ENCODE measurements around the gene PLA2G4E. TPM values are rescaled to one million over a fixed set of nuclear protein-coding genes. Genes with fewer than 3 reads are reported as not detected.
A peak's percentile ranks its signal among the peaks of the same experiment; 100 is the strongest.

The PLA2G4E gene
- total and polyA plus RNA-seq, 9 of the 15 experiments (the other 6 are each of a cell fraction or from before 2014, with no cell fraction given), result 0.03 TPM; not detected in 8

DNA sequence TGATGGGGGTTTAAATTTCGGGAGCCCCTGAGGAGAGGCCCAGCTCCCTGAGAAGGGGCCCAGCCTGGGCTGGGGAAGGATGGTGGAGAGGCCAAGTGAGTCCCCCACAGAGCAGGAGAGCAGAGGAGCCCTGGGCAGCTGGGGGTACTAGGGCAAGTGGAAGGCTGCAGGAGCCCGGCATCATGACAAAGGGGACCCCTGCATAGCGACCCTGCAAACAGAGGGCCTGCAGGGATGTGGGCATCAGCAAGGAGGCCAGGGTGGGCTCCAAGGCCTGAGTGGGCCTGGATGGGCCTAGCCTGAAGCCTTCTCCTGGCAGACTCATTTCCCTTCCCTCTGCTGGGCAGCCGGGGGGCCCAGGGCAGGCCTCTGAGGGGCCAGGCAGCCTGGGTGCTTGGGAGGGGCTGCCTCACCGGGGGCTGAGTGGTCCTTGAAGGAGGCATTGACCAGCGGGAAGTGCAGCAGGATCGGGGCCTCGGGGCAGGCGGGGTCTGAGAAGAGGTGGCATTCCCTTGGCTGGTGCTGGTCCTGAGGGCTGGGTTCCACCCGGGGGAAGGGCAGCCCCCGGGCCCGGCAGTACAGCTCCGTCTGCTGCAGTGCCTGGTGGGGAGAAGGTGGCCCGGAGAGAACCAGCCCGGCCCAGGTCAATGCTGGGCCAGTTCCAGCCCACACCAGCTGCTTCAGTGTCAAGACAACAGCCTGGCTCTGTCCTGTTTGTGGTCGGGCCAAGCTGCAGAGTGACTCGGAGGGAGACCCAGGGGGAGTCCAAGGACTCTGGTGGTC, 48.8 kb upstream of the PLA2G4E start (continued):
- TF ChIP-seq CBX3 (IDR thresholded peaks at IDR 0.05; ENCODE audit: borderline replicate concordance in 1 of 2, low read length in 2 of 2) (no peak), FOXJ2 (tag; IDR thresholded peaks at IDR 0.05) (no peak), ZNF184 (CRISPR knock-in tag; IDR thresholded peaks at IDR 0.05) (no peak)
- TF ChIP-seq, protein P1, sequence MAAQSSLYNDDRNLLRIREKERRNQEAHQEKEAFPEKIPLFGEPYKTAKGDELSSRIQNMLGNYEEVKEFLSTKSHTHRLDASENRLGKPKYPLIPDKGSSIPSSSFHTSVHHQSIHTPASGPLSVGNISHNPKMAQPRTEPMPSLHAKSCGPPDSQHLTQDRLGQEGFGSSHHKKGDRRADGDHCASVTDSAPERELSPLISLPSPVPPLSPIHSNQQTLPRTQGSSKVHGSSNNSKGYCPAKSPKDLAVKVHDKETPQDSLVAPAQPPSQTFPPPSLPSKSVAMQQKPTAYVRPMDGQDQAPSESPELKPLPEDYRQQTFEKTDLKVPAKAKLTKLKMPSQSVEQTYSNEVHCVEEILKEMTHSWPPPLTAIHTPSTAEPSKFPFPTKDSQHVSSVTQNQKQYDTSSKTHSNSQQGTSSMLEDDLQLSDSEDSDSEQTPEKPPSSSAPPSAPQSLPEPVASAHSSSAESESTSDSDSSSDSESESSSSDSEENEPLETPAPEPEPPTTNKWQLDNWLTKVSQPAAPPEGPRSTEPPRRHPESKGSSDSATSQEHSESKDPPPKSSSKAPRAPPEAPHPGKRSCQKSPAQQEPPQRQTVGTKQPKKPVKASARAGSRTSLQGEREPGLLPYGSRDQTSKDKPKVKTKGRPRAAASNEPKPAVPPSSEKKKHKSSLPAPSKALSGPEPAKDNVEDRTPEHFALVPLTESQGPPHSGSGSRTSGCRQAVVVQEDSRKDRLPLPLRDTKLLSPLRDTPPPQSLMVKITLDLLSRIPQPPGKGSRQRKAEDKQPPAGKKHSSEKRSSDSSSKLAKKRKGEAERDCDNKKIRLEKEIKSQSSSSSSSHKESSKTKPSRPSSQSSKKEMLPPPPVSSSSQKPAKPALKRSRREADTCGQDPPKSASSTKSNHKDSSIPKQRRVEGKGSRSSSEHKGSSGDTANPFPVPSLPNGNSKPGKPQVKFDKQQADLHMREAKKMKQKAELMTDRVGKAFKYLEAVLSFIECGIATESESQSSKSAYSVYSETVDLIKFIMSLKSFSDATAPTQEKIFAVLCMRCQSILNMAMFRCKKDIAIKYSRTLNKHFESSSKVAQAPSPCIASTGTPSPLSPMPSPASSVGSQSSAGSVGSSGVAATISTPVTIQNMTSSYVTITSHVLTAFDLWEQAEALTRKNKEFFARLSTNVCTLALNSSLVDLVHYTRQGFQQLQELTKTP (IDR thresholded peaks at IDR 0.05; ENCODE audit: low read depth in 1 of 2, partially characterized antibody in 2 of 2), result no peak

DNA sequence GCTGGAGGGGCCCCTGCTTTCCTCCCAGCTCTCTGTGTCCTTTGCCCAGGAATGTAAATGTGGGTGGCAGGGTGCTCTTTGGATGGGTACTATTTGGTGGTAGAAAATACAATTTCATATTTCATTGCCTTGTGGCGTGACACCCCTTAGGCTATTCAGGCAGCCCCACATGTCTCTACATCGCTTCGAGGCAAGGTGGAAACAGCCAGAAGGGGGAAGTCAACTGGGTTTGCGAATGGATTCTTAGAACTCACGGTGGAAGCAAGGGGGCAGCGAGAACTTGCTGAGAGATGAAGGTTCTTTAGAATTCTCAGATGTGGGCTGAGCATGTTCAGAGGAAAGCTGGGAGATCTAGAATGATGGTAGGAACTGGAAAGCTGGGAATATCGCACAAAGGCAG, 48.2 kb upstream of the PLA2G4E start:
- BruUV-seq (replicated peaks), result no TSS peak
- FAIRE-seq, result no peak
- ATAC-seq, result no peak
- ChIA-PET POLR2A (interaction anchor here (0.8 kb wide), 1 partner anchor 10 kb away, joined by 4 read pairs; no protein-coding TSS in a partner anchor), CTCF (ENCODE audit: low intra/inter-chr PET ratio) (interaction anchor here (0.6 to 0.8 kb wide), 4 partner anchors 15 to 400 kb away, joined by 3 to 5 read pairs (median 4); no protein-coding TSS in a partner anchor)
- intact Hi-C loops (cut with micrococcal nuclease) (loop anchor here (10.0 kb wide), 1 partner anchor 316 kb away; no protein-coding TSS in a partner anchor), in situ Hi-C loops (cut with MboI) (loop anchor here (5.0 kb wide), 1 partner anchor 68 kb away; no protein-coding TSS in a partner anchor)
- Histone ChIP-seq H3K27ac (ENCODE audit: extremely low read depth, low read depth, low read length) (no peak overlapping the region), H3K27me3 (ENCODE audit: control insufficient read depth in 2 of 2, insufficient read depth in 2 of 2, low read length in 2 of 2) (peaks cover 18 to 84% of the 10 kb centered on the region in 2 experiments), H3K36me3 (ENCODE audit: control insufficient read depth, insufficient read depth, low read length) (no peaks in the 10 kb centered on the region), H3K4me1 (replicated peaks in 1 of 2; ENCODE audit: control insufficient read depth in 2 of 2, insufficient read depth in 2 of 2, low read length in 2 of 2) (peaks cover 0 to 8% of the 10 kb centered on the region in 2 experiments; a peak in 2 of 5 replicates), H3K79me2 (ENCODE audit: control insufficient read depth, insufficient read depth, low read length) (no peaks in the 10 kb centered on the region), H3K9me1 (ENCODE audit: control insufficient read depth, insufficient read depth, low read length) (peaks cover 4% of the 10 kb centered on the region), H4K20me1 (replicated peaks; ENCODE audit: control insufficient read depth, insufficient read depth, low read length) (peaks cover 4% of the 10 kb centered on the region; the same call in 1 of the 2 replicates), H3K9ac (ENCODE audit: insufficient read depth in 1 of 2, low read depth in 2 of 2, low read length in 2 of 2) (no peak overlapping the region), H3K4me2 (ENCODE audit: insufficient read depth, low read length) (no peak overlapping the region), H3K9me3 (replicated peaks; ENCODE audit: control insufficient read depth, insufficient read depth, low read depth, low read length) (peaks cover 4% of the 10 kb centered on the region; the same call in 1 of the 2 replicates), H3K4me3 (no peak overlapping the region), H2AFZ (ENCODE audit: low read depth, low read length) (no peak overlapping the region)
- no peak for DNase-seq (ENCODE audit: extremely low read depth in 1 of 4, low spot score in 3 of 4)
- 3% methylated on average over 7 of the region's 7 CpGs for WGBS (ENCODE audit: insufficient coverage, low coverage, missing lambda C conversion rate)
- TF ChIP-seq, protein P2, sequence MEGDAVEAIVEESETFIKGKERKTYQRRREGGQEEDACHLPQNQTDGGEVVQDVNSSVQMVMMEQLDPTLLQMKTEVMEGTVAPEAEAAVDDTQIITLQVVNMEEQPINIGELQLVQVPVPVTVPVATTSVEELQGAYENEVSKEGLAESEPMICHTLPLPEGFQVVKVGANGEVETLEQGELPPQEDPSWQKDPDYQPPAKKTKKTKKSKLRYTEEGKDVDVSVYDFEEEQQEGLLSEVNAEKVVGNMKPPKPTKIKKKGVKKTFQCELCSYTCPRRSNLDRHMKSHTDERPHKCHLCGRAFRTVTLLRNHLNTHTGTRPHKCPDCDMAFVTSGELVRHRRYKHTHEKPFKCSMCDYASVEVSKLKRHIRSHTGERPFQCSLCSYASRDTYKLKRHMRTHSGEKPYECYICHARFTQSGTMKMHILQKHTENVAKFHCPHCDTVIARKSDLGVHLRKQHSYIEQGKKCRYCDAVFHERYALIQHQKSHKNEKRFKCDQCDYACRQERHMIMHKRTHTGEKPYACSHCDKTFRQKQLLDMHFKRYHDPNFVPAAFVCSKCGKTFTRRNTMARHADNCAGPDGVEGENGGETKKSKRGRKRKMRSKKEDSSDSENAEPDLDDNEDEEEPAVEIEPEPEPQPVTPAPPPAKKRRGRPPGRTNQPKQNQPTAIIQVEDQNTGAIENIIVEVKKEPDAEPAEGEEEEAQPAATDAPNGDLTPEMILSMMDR (IDR thresholded peaks at IDR 0.05 in 2 of 3, conservative IDR thresholded peaks at IDR 0.05 in 1 of 3; ENCODE audit: insufficient read depth in 2 of 3, low read depth in 1 of 3, low read length in 3 of 3), result 0 out of 6 replicates have a peak, but pooled peaks of 1 of the 3 experiments have one; percentile 2
- TF ChIP-seq, protein P3, sequence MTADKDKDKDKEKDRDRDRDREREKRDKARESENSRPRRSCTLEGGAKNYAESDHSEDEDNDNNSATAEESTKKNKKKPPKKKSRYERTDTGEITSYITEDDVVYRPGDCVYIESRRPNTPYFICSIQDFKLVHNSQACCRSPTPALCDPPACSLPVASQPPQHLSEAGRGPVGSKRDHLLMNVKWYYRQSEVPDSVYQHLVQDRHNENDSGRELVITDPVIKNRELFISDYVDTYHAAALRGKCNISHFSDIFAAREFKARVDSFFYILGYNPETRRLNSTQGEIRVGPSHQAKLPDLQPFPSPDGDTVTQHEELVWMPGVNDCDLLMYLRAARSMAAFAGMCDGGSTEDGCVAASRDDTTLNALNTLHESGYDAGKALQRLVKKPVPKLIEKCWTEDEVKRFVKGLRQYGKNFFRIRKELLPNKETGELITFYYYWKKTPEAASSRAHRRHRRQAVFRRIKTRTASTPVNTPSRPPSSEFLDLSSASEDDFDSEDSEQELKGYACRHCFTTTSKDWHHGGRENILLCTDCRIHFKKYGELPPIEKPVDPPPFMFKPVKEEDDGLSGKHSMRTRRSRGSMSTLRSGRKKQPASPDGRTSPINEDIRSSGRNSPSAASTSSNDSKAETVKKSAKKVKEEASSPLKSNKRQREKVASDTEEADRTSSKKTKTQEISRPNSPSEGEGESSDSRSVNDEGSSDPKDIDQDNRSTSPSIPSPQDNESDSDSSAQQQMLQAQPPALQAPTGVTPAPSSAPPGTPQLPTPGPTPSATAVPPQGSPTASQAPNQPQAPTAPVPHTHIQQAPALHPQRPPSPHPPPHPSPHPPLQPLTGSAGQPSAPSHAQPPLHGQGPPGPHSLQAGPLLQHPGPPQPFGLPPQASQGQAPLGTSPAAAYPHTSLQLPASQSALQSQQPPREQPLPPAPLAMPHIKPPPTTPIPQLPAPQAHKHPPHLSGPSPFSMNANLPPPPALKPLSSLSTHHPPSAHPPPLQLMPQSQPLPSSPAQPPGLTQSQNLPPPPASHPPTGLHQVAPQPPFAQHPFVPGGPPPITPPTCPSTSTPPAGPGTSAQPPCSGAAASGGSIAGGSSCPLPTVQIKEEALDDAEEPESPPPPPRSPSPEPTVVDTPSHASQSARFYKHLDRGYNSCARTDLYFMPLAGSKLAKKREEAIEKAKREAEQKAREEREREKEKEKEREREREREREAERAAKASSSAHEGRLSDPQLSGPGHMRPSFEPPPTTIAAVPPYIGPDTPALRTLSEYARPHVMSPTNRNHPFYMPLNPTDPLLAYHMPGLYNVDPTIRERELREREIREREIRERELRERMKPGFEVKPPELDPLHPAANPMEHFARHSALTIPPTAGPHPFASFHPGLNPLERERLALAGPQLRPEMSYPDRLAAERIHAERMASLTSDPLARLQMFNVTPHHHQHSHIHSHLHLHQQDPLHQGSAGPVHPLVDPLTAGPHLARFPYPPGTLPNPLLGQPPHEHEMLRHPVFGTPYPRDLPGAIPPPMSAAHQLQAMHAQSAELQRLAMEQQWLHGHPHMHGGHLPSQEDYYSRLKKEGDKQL (CRISPR knock-in tag; IDR thresholded peaks at IDR 0.05; ENCODE audit: borderline replicate concordance), result no peak
